Loucy (cell line): ENCODE data around the gene CDH20.

ENCODE experiments used
- CTCF ChIP-seq: fragments of 200-600 bp; sonication (generic); conservative IDR thresholded peaks from 2 replicates; pipeline ENCODE4 v1.5.1; 2014; ENCODE audit warnings: mild to moderate bottlenecking, antibody characterized with exemption, low read length
- EZH2phosphoT487 ChIP-seq: fragments of 200-600 bp; IDR thresholded peaks from 2 replicates; pipeline ENCODE4 v1.6.1; 2018; ENCODE audit warnings: antibody characterized with exemption, mild to moderate bottlenecking, moderate library complexity, borderline replicate concordance

- no peak for TF ChIP-seq CTCF
- TF ChIP-seq EZH2phosphoT487 = no peak
Observed at GRCh38 chr18:61388010-61388409, 54.8 kb downstream of the CDH20 start.
